ENCODE measurements around the gene ERCC6L2.

The ERCC6L2 gene

DNA sequence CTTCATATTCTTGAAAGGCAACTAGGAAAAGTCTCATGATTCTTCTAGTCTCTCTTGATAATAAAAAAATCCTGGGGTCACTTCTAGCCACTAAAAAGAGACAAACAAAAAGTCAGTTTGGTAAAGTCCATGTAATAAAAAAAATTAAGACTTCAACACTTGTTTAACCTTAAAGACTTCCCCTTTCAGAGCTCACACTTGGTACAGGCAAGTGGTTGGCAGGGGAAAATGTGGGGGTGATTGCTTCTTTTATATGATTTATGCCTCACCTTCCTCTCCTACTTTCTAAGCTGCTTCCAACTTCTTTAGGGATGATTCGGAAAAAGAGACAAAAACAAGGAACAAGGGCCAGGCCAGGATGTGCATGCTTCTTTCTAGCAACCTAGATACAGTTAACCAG lies 5.1 kb upstream of the ERCC6L2 start:
- no peak for DNase-seq

GRCh38 chr9:95870906-95871305 lies 4.6 kb upstream of the ERCC6L2 start:
- no peak for DNase-seq

- peak; percentile 28 for DNase-seq
Measured at GRCh38 chr9:95874303-95874988, 1.0 kb upstream of the ERCC6L2 start.

GRCh38 chr9:95874989-95875304 lies 544 bp upstream of the ERCC6L2 start:
- peak; percentile 40 for DNase-seq

DNA sequence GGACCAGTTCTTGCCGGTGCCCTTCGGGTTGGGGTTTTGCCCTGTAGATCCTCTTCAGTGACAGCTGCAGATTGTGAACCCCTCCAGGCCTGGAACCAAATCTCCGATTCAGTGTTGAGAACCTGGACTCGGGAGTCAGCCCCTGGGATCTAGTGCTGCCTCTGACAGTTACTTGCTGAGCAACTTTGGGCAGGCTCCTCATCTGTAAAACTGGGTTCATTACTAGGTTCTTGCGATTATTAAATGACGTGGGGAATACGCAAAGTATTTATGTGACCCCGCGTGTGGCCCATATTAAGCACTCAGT lies 600 bp downstream of the ERCC6L2 start:
- no peak for DNase-seq

DNA sequence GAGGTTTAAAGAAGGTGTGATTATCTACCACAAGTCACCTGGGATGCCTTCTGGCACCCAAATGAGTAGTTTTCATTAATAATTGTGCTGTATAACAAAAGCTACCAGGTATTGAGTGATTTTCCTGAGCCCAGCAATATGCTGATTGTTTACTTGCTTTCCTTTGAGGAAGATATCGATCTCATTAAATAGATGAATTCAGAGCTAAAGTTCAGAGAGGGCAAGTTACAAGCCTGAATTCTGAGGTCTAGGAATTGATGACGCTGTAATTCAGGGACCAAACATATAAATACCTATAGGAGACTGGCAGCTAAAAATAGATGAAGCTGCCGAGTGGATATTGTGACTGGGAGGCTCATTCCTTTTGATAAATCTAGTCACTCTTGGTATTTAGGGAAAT lies 1.1 kb downstream of the ERCC6L2 start:
- DNase-seq: peak; percentile 32

DNA sequence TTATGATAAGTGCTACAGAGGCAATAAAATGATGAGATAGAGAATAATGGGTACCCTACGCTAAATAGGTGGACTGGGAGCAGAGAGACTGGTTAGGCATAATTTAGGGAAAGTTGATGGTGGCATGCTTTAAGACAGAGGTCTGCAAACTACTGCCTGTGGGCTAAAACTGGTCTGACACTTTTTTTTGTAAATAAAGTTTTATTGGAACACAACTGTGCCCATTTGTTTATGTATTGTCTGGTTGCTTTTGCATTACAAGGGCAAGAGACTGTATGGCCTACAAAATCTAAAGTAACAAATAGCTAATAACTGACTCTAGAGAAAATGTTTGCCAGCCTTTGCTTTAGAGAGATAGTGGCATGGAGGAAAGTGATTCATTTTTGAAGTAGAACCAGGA lies 2.5 kb downstream of the ERCC6L2 start:
- DNase-seq: no peak

GRCh38 chr9:95879591-95879990 lies 4.1 kb downstream of the ERCC6L2 start:
- DNase-seq: no peak

GRCh38 chr9:95880021-95880690 lies 4.7 kb downstream of the ERCC6L2 start:
- DNase-seq: peak; percentile 74

DNA sequence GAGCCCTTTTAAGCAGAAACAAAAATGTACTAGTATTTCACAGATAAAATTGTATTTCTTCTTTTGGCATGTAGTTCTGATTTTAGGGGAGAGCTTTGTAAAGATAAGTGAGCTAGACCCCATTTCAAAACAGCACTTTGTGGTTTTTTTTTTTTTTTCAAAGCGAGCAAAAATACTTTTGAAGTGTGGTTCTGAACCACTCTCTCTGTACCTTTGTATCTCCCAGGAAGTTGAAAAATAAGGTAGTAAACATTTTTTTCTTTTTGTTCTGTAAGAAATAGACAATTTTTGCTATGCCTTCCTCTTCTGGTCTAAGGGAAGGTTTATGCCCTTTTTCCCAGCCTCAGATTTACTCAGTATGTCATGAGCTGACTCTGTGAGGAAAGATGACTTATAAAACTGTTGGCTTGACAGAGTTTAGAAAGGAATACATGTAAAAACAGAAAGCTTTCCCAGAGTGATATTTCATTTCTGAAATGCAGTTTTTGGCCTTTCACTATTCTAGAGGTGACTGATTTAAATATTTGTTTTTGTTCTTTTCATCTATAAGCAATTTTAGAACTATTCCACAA lies 12.5 kb downstream of the ERCC6L2 start:
- DNase-seq: no peak

DNA sequence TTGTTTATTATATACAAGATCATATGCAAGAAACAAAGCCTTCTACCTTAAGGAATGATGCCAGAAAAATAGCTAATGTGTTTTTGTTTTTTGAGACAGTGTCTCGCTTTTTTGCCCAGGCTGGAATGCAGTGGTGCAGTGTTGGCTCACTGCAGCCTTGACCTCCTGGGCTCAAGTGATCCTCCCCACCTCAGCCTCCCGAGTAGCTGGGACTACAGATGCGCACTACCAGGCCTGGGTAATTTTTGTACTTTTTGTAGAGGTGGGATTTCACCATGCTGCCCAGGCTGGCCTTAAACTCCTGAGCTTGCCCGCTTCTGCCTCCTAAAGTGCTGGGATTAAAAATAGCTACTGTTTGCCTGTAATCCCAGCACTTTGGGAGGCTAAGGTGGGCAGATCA lies 15.1 kb downstream of the ERCC6L2 start:
- no peak for DNase-seq

- DNase-seq: no peak
Measured at GRCh38 chr9:95891067-95891671, 15.7 kb downstream of the ERCC6L2 start.

DNA sequence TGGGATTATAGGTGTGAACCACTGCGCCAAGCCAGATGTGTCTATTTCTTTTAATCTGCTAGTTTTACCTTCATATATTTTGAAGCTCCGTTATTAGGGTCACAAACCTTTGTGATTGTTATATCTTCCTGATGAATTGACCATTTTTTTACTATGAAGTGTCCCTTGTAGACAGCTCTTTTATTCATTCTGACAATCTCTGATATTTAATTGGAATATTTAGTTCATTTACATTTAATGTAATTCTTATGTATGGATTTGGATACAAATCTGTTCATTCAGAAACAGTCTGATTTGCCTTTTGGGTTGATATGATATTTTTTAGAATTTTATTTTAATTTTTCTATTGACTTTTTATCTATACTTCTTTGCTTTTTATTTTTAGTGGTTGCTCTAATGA lies 17.2 kb downstream of the ERCC6L2 start:
- DNase-seq: no peak

DNA sequence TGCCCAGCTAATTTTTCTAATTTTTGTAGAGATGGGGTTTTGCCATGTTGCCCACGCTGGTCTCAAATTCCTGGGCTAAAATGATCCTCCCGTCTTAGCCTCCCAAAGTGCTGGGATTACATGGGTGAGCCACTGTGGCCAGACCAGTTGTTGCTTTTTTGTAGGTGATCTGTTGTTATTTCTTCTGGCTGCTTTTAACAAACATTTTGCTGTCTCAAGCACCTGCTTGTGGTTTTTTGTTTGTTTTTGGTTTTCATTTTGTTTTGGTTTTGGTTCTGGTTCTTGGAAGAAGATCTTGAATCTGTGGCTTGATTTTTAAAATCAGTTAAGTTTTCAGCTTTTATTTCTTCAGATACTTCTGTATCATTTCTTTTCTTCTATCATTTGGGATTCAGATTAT lies 21.1 kb downstream of the ERCC6L2 start:
- DNase-seq: no peak

- no peak for DNase-seq
Measured at GRCh38 chr9:95901506-95901905, 26.0 kb downstream of the ERCC6L2 start.

DNA sequence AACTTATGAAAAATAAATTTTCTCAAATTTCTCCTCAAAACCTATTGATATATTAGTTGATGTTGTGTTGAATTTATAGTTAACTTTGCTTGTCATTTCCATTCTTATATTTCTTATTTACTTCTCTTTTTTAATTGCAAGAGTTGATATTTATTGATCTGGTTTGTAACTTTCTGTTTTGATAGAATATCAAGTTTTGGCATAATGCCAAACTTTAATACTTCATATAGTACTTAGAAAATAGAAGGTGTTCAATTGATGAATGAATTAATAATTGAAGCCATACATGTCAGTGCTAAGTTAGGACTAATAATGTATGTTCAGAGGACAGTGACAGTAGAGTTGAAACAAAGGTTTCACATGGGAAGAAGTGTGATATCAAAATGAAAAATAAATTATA lies 27.9 kb downstream of the ERCC6L2 start:
- DNase-seq: no peak

DNA sequence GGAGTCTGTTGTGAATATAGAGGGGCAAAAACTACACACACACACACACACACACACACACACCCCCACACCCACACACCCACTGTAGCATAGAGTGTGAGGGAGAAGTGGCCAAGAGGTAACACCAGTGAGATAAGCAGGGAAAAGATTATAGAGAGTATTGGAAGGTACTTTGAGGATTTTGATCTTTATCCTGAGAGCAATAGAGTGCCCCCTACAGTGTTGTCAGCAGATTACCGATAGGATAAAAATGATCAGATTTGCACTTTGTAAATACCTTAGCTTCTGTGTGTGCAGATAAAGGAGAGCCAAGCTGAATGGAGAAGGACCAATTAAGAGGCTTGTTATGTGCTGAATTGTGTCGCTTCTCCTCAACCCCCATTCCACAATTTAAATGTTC lies 32.3 kb downstream of the ERCC6L2 start:
- no peak for DNase-seq

GRCh38 chr9:95910023-95910707 lies 34.7 kb downstream of the ERCC6L2 start:
- DNase-seq: no peak

GRCh38 chr9:95910770-95911340 lies 35.4 kb downstream of the ERCC6L2 start:
- no peak for DNase-seq

GRCh38 chr9:95912773-95913172 lies 37.3 kb downstream of the ERCC6L2 start:
- no peak for DNase-seq

DNA sequence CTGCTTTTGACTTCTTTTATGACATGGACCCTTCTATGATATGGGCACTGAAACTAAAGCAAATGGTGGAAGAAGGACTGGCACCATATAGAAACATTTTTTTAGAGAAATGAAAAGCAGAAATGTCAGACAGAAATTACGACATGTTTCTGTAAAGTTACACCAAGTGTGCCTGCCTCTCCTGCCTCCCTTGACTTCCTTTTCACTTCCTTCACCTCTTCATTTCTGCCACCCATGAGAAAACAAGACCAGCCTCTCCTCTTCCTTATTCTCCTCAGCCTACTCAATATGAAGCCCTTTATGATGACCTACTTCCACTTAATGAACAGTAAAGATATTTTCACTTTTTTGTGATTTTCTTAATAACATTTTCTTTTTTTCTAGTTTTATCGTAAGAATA lies 44.5 kb downstream of the ERCC6L2 start:
- DNase-seq: no peak

- no peak for DNase-seq
Measured at GRCh38 chr9:95923794-95924193, 48.3 kb downstream of the ERCC6L2 start.

- DNase-seq: no peak
Measured at GRCh38 chr9:95924987-95925386, 49.5 kb downstream of the ERCC6L2 start.
